PFSK-1 (cell line): ENCODE data around the gene CNGA4.
A peak's percentile ranks its signal among the peaks of the same experiment; 100 is the strongest.

Source experiments
- FOXP2 ChIP-seq: optimal IDR thresholded peaks from 2 replicates; pipeline ENCODE3; 2011; ENCODE audit warnings: borderline replicate concordance, control low read depth, inconsistent platforms; ENCODE audit not compliant: insufficient read depth; ENCODE audit errors: extremely low read length, extremely low read depth
- POLR2AphosphoS5 ChIP-seq: IDR thresholded peaks from 2 replicates; pipeline ENCODE4 v1.6.1; 2012; ENCODE audit warnings: low read depth, mild to moderate bottlenecking, control low read depth, low read length, moderate library complexity
- REST ChIP-seq, 2 experiments: IDR thresholded peaks; 2 replicates each; pipeline versions ENCODE4 v1.6.1 to v1.8.0; 2011 to 2012; ENCODE audit warnings: low read depth in 2 of 2, low read length in 2 of 2, control low read depth in 1 of 2, inconsistent platforms in 1 of 2, mild to moderate bottlenecking in 1 of 2, moderate library complexity in 1 of 2; ENCODE audit not compliant: insufficient read depth in 1 of 2
- SIN3A ChIP-seq: IDR thresholded peaks from 2 replicates; pipeline ENCODE4 v1.6.1; 2012; ENCODE audit warnings: mild to moderate bottlenecking, low read length, moderate library complexity, borderline replicate concordance; ENCODE audit not compliant: insufficient read depth
- TAF1 ChIP-seq: IDR thresholded peaks from 2 replicates; pipeline ENCODE4 v1.6.1; 2012; ENCODE audit warnings: low read length, control low read depth, borderline replicate concordance; ENCODE audit not compliant: insufficient read depth

Gene CNGA4

DNA sequence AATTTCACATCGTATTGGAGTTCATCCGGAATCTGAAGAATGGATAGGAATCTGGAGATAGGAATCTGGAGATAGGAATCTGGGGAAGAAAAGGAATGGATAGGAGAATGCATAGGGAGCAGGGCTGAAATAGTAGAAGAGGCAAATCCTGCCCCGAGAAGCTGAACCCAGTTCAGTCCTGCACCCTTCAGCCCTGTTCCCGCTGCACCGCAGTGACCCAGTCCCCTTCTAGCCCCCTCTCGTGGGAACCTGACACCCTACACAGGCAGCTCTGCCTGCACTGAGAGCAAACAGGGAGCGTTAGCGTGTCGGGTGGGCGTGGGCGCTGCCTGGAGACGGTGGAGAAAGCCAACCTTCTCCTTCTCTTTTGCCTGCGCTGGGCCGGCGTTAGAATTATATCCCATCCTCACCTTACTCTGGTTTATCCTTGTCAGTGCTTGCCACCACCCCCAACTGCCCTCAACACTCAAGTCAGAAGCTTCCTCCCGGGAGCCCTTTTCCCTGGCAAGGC, 19.7 kb downstream of the CNGA4 start:
- TF ChIP-seq FOXP2 (no peak), POLR2AphosphoS5 (no peak), REST (IDR thresholded peaks at IDR 0.05; ENCODE audit: insufficient read depth in 1 of 2, low read depth in 2 of 2, low read length in 2 of 2) (no peak), TAF1 (no peak), SIN3A (no peak)

GRCh38 chr11:6260207-6260726, 21.4 kb downstream of the CNGA4 start:
- no peak for TF ChIP-seq REST (IDR thresholded peaks at IDR 0.05; ENCODE audit: insufficient read depth in 1 of 2, low read depth in 2 of 2, low read length in 2 of 2)
- no peak for TF ChIP-seq TAF1
- TF ChIP-seq FOXP2 = no peak
- TF ChIP-seq POLR2AphosphoS5 = no peak
- TF ChIP-seq SIN3A = no peak

DNA sequence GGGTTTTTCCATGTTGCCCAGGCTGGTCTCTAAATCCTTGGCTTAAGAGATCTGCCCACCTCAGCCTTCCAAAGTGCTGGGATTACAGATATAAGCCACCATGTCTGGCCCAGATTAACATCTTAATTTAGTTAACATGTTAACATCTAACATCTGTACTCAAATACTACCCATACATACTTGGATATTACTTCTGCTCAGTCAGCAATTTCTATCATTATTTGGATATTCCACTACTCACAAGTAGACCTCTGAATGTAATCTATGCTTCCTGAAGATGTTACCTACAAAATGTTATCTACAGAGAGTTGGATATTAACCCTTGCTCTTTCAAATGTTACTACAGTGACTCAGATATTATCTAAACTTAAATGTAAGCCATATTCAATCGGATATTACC, 24.8 kb downstream of the CNGA4 start:
- TF ChIP-seq SIN3A (no peak), REST (IDR thresholded peaks at IDR 0.05; ENCODE audit: insufficient read depth in 1 of 2, low read depth in 2 of 2, low read length in 2 of 2) (no peak), FOXP2 (no peak), TAF1 (no peak), POLR2AphosphoS5 (no peak)

DNA sequence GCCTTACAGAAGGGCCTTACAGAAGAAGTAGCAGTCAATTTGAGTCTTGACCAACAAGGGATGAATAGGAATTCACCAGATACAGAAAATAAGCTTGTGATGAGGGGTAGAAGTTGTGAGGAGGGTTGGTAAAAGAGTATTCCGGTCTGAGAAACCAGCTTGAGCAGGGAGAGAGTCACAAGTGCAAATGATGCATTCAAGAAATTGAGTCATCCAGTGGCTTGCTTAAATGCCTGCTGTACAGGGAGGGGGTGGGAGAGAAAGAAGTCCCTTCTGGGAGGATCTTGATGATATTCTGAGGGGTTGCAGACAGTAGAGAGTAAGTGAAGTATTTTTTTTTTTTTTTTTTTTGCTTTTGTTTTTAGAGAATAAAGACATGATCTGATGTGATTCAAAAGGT, 29.9 kb downstream of the CNGA4 start:
- TF ChIP-seq FOXP2 = no peak
- no peak for TF ChIP-seq TAF1
- no peak for TF ChIP-seq SIN3A
- TF ChIP-seq REST (IDR thresholded peaks at IDR 0.05; ENCODE audit: insufficient read depth in 1 of 2, low read depth in 2 of 2, low read length in 2 of 2) = no peak
- no peak for TF ChIP-seq POLR2AphosphoS5

DNA sequence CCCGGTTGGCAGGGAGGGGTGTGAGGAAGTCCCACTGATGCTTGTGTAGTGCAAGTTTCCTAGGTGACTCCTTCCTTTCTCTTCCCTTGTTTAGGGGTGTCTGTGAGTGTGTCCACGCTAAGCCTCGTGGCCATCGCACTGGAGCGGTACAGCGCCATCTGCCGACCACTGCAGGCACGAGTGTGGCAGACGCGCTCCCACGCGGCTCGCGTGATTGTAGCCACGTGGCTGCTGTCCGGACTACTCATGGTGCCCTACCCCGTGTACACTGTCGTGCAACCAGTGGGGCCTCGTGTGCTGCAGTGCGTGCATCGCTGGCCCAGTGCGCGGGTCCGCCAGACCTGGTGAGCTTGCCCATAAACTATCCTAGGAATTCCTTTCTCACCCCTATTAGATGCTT, 31.1 kb downstream of the CNGA4 start:
- TF ChIP-seq POLR2AphosphoS5 (no peak), FOXP2 (peak; percentile 32)
